Cerebellar nuclear complex (tissue), 1 donor: ENCODE data around the gene COPG2.

ENCODE experiments used
- DNase-seq, 2 experiments: peaks; one replicate each; lab custom pipeline; 2025; lab: John Stamatoyannopoulos, UW

Gene COPG2

GRCh38 chr7:130473289-130473688, 195.3 kb downstream of the COPG2 start:
- DNase-seq, result no peak

GRCh38 chr7:130471974-130472373, 196.6 kb downstream of the COPG2 start:
- DNase-seq, result no peak

- DNase-seq, result no peak
Measured at GRCh38 chr7:130468612-130469011, 199.9 kb downstream of the COPG2 start.

GRCh38 chr7:130463553-130464434, 204.8 kb downstream of the COPG2 start:
- DNase-seq, result no peak

GRCh38 chr7:130461272-130461671, 207.3 kb downstream of the COPG2 start:
- DNase-seq, result no peak

- no peak for DNase-seq
Measured at GRCh38 chr7:130458257-130458656, 210.3 kb downstream of the COPG2 start.
